GM21825 (cell line): ENCODE measurements around the gene ATP4B.

Source experiments
- ATAC-seq: cut with Tn5 transposase; IDR thresholded peaks from one replicate; pipeline ENCODE4 v1.9.1; 2021; ENCODE audit warnings: mild to moderate bottlenecking, moderate library complexity; ENCODE audit not compliant: unreplicated experiment

ATP4B gene

DNA sequence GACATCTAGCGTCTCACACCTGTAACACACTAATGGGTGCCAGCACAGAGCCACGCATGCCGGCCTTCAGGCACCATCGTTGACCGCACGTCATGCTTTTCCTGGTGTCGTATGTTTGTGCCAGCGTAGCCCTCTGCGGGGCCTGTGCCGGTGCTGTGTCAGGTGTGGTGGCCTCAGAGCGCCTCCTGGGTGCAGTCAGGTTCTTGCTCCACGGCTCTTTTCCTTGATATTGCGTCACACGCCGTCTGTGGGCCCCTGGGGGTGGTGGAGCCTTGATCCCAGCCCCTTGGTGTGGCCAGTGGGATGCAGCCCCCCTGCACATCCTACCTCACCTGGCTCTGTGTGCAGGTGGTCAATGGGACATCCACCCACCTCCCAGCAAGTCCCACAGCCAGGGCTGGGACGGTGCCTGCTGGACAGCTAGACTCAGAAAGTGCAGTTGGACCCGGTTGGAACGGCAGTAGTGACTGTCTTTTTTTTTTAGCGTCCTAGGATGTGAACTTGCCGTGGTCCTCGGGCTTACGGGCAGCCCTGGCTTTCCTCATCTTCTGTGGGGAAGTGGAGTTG, 48.9 kb downstream of the ATP4B start:
- ATAC-seq: no peak

DNA sequence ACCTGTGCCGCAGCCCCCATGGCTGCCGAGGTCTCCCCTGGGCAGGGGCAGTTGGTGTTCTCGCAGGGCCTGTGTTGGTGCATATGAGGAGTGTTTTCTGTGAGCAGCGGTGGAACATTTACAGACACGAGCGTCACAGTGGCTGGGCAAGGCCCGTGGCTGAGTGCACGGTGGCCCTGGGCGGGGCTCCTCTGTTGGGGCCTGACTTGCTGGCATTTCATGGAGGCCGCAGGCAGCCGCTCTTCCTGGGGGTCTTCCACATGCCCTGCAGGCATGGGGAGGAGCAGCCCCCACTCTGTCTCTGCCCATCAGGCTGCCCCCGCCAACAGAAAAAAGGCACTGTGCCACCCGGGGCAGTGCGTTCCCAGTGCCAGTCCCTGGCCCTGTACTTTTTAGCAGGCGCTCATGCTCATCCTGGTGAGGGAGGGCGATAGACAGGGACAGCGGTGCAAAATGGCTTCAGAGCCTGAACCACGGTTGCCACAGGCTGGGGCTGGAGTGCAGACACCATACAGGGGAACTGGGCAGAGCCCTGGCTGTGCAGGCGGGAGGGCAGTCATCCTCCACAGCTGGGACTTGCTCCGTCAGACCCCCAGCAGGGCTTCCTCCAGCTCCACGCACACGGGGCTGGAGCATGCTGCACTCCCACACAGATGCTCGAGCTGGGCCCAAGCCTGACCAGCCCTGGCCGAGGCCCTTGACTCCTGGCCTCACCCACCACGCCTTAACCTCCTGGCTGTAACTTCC, 49.9 kb downstream of the ATP4B start:
- ATAC-seq: no peak

- no peak for ATAC-seq
Measured at GRCh38 chr13:113607056-113607888, 50.7 kb downstream of the ATP4B start.

DNA sequence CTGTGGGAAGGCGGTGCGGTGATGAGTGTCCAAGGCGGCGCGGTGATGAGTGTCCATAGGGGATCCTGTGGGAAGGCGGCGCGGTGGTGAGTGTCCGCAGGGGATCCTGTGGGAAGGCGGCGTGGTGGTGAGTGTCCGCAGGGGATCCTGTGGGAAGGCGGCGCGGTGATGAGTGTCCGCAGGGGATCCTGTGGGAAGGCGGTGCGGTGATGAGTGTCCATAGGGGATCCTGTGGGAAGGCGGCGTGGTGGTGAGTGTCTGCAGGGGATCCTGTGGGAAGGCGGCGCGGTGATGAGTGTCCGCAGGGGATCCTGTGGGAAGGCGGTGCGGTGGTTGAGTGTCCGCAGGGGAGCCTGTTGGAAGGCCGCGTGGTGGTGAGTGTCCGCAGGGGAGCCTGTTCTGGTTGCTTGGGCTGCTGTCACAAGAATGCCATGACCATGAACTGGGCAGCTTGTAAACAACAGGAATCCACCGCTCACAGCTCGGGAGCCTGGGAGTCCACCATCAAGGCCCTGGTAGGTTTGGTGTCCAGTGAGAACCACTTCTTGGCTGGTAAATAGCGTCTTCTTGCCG, 52.0 kb downstream of the ATP4B start:
- no peak for ATAC-seq

GRCh38 chr13:113605461-113605860, 52.5 kb downstream of the ATP4B start:
- no peak for ATAC-seq

GRCh38 chr13:113604186-113604585, 53.8 kb downstream of the ATP4B start:
- ATAC-seq: no peak

- ATAC-seq: no peak
Measured at GRCh38 chr13:113603116-113603710, 54.8 kb downstream of the ATP4B start.

GRCh38 chr13:113602291-113602988, 55.6 kb downstream of the ATP4B start:
- ATAC-seq: no peak

- ATAC-seq: no peak
Measured at GRCh38 chr13:113601166-113602070, 56.6 kb downstream of the ATP4B start.

DNA sequence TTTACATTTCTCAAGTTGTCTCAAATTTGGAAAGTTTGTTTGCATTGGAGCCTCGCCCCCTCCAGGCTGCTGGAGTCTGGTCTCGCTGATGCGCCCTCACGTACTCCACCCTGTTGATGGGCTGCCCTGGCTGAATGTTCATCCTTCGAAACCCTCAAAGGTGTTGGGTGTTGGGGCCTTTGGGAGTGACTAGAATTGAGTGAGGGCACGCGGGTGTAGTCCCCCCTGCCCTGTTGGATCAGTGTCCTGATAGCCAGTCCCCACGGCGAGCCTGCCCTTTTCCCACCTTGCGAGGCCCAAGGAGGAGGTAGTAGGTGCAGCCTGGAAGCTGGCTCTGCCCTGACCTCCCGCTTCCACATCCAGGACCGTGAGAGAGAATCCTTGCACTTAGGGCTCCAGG, 58.6 kb downstream of the ATP4B start:
- no peak for ATAC-seq
